ENCODE measurements around the gene GTF2A1. TPM values are rescaled to one million over a fixed set of nuclear protein-coding genes. Genes with fewer than 3 reads are reported as not detected.

The GTF2A1 gene
- total RNA-seq, 1 experiment from 2014 or later = 35.0 TPM

- Mint-ChIP-seq H3K4me3 (ENCODE audit: unreplicated experiment) (no peak overlapping the region), H3K4me1 (ENCODE audit: insufficient read depth, unreplicated experiment) (peaks cover 2% of the 10 kb centered on the region), H3K9me3 (ENCODE audit: unreplicated experiment) (no peaks in the 10 kb centered on the region), H3K27me3 (ENCODE audit: insufficient read depth, unreplicated experiment) (no peaks in the 10 kb centered on the region), H3K36me3 (ENCODE audit: insufficient read depth, unreplicated experiment) (peaks cover 37% of the 10 kb centered on the region), H3K27ac (ENCODE audit: low read depth, unreplicated experiment) (no peak overlapping the region)
- ChIA-PET CTCF (interaction anchor here (1.0 to 2.1 kb wide), 3 partner anchors 8 to 12 kb away, joined by 3 to 10 read pairs (median 6); no protein-coding TSS in a partner anchor), POLR2A (no interaction called here)
- intact Hi-C loops (cut with micrococcal nuclease) = no loop called here
- DNase-seq (ENCODE audit: unreplicated experiment) = no peak
- TF ChIP-seq, protein P1, sequence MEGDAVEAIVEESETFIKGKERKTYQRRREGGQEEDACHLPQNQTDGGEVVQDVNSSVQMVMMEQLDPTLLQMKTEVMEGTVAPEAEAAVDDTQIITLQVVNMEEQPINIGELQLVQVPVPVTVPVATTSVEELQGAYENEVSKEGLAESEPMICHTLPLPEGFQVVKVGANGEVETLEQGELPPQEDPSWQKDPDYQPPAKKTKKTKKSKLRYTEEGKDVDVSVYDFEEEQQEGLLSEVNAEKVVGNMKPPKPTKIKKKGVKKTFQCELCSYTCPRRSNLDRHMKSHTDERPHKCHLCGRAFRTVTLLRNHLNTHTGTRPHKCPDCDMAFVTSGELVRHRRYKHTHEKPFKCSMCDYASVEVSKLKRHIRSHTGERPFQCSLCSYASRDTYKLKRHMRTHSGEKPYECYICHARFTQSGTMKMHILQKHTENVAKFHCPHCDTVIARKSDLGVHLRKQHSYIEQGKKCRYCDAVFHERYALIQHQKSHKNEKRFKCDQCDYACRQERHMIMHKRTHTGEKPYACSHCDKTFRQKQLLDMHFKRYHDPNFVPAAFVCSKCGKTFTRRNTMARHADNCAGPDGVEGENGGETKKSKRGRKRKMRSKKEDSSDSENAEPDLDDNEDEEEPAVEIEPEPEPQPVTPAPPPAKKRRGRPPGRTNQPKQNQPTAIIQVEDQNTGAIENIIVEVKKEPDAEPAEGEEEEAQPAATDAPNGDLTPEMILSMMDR (IDR thresholded peaks at IDR 0.05; ENCODE audit: unreplicated experiment) = no peak
- no TSS peak for BruUV-seq (replicated peaks)
These were observed 40.4 kb upstream of the GTF2A1 start for GRCh38 chr14:81261176-81261575.

GRCh38 chr14:81260732-81261131 is 40.0 kb upstream of the GTF2A1 start:
- Mint-ChIP-seq H3K27ac (ENCODE audit: low read depth, unreplicated experiment) (no peak overlapping the region), H3K9me3 (ENCODE audit: unreplicated experiment) (no peaks in the 10 kb centered on the region), H3K36me3 (ENCODE audit: insufficient read depth, unreplicated experiment) (peaks cover 37% of the 10 kb centered on the region), H3K27me3 (ENCODE audit: insufficient read depth, unreplicated experiment) (no peaks in the 10 kb centered on the region), H3K4me3 (ENCODE audit: unreplicated experiment) (no peak overlapping the region), H3K4me1 (ENCODE audit: insufficient read depth, unreplicated experiment) (no peaks in the 10 kb centered on the region)
- ChIA-PET CTCF (interaction anchor here (1.0 to 2.1 kb wide), 3 partner anchors 9 to 12 kb away, joined by 3 to 10 read pairs (median 6); no protein-coding TSS in a partner anchor), POLR2A (no interaction called here)
- no peak for DNase-seq (ENCODE audit: unreplicated experiment)
- no TSS peak for BruUV-seq (replicated peaks)
- intact Hi-C loops (cut with micrococcal nuclease) = no loop called here
- TF ChIP-seq, protein P1 (IDR thresholded peaks at IDR 0.05; ENCODE audit: unreplicated experiment) = no peak

DNA sequence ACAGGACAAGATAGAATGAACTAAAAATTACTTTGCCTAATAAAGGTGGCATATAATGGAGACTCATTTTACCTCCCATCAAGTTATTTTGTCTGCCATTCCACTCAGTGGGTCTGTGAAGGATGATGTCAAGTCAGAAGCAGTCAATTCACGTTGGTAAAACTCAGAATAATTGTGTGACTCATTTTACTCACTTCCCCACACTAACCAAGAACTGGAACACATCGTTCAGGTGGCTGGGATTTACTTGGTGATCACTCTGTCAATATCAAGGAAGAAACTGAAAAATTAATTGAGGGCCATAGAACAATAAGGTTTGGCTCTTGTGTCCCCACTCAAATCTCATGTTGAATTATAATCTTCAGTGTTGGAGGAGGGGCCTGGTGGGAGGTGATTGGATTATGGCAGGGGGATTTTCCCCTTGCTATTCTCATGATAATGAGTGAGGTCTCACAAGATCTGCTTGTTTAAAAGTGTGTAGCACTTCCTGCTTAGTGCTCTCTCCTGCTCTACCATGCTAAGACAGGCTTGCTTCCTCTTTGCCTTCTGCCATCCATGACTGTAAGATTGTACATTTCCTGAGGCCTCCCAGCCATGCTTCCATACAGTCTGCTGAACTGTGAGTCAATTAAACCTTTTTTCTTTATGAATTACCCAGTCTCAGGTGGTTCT is 35.7 kb upstream of the GTF2A1 start:
- TF ChIP-seq, protein P1 (IDR thresholded peaks at IDR 0.05; ENCODE audit: unreplicated experiment) = no peak
- H3K9me3 Mint-ChIP-seq (ENCODE audit: unreplicated experiment) = no peaks in the 10 kb centered on the region
- intact Hi-C loops (cut with micrococcal nuclease) = no loop called here
- ChIA-PET POLR2A (no interaction called here), CTCF (no interaction called here)
- H3K4me3 Mint-ChIP-seq (ENCODE audit: unreplicated experiment) = no peak overlapping the region
- no TSS peak for BruUV-seq (replicated peaks)
- peaks cover 13% of the 10 kb centered on the region for H3K36me3 Mint-ChIP-seq (ENCODE audit: insufficient read depth, unreplicated experiment)
- no peak overlapping the region for H3K27ac Mint-ChIP-seq (ENCODE audit: low read depth, unreplicated experiment)
- no peak for DNase-seq (ENCODE audit: unreplicated experiment)
- no peaks in the 10 kb centered on the region for H3K27me3 Mint-ChIP-seq (ENCODE audit: insufficient read depth, unreplicated experiment)
- no peaks in the 10 kb centered on the region for H3K4me1 Mint-ChIP-seq (ENCODE audit: insufficient read depth, unreplicated experiment)

DNA sequence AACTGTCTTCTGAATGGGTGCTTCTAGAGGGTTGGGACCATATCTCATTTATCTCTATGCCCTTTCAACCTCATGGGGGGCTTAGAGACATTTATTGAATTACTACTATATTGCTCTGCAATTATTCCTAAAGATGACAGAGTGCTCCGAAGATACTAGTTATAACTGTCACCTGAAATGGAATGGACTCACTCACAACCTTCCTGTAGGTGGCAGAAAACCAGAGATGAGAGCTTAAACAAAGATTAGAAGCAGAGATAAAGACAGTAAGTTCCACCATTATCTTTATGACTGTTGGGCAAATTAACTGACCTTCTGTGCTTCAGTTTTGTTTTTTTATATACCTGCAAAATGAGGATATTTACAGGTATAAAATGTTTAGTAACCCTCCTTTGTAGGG is 31.5 kb upstream of the GTF2A1 start:
- intact Hi-C loops (cut with micrococcal nuclease) = no loop called here
- H3K4me3 Mint-ChIP-seq (ENCODE audit: unreplicated experiment) = no peak overlapping the region
- POLR2A ChIA-PET = interaction anchor here (0.6 to 1.2 kb wide), 2 partner anchors 11 to 33 kb away, joined by 3 read pairs; no protein-coding TSS in a partner anchor
- H3K36me3 Mint-ChIP-seq (ENCODE audit: insufficient read depth, unreplicated experiment) = peaks cover 4% of the 10 kb centered on the region
- no TSS peak for BruUV-seq (replicated peaks)
- TF ChIP-seq, protein P1 (IDR thresholded peaks at IDR 0.05; ENCODE audit: unreplicated experiment) = no peak
- no peaks in the 10 kb centered on the region for H3K27me3 Mint-ChIP-seq (ENCODE audit: insufficient read depth, unreplicated experiment)
- DNase-seq (ENCODE audit: unreplicated experiment) = no peak
- no peak overlapping the region for H3K27ac Mint-ChIP-seq (ENCODE audit: low read depth, unreplicated experiment)
- CTCF ChIA-PET = interaction anchor here (0.5 to 3.4 kb wide), 8 partner anchors 9 to 219 kb away, joined by 3 to 26 read pairs (median 6); no protein-coding TSS in a partner anchor
- no peaks in the 10 kb centered on the region for H3K9me3 Mint-ChIP-seq (ENCODE audit: unreplicated experiment)
- H3K4me1 Mint-ChIP-seq (ENCODE audit: insufficient read depth, unreplicated experiment) = no peaks in the 10 kb centered on the region
